Ovary (tissue), 3 donors: ENCODE measurements around the gene LEAP2.

ENCODE experiments used
- POLR2A ChIP-seq: fragments of 450-650 bp; IDR thresholded peaks from one replicate; pipeline ENCODE4 v1.6.1; 2017; ENCODE audit warnings: antibody characterized with exemption, mild to moderate bottlenecking, moderate library complexity
- TF ChIP-seq, protein P1 (sequence below), 3 donors: fragments of 450-650 bp in 2 of 3; fragments of 200-600 bp in 1 of 3; IDR thresholded peaks; one replicate each; pipeline versions ENCODE4 v1.5.1 to v1.8.0; 2016 to 2022; ENCODE audit warnings: antibody characterized with exemption in 3 of 3, mild to moderate bottlenecking in 1 of 3
- donor health status: DM: no; HTN: no; CAD: no.

GRCh38 chr5:132870801-132871200, 2.7 kb upstream of the LEAP2 start:
- TF ChIP-seq, protein P1, sequence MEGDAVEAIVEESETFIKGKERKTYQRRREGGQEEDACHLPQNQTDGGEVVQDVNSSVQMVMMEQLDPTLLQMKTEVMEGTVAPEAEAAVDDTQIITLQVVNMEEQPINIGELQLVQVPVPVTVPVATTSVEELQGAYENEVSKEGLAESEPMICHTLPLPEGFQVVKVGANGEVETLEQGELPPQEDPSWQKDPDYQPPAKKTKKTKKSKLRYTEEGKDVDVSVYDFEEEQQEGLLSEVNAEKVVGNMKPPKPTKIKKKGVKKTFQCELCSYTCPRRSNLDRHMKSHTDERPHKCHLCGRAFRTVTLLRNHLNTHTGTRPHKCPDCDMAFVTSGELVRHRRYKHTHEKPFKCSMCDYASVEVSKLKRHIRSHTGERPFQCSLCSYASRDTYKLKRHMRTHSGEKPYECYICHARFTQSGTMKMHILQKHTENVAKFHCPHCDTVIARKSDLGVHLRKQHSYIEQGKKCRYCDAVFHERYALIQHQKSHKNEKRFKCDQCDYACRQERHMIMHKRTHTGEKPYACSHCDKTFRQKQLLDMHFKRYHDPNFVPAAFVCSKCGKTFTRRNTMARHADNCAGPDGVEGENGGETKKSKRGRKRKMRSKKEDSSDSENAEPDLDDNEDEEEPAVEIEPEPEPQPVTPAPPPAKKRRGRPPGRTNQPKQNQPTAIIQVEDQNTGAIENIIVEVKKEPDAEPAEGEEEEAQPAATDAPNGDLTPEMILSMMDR (IDR thresholded peaks at IDR 0.05) = no peak
- TF ChIP-seq POLR2A = no peak
